ENCODE data around the gene TM7SF2.
A peak's percentile ranks its signal among the peaks of the same experiment; 100 is the strongest.

The TM7SF2 gene

GRCh38 chr11:65157336-65157735 is 45.7 kb downstream of the TM7SF2 start:
- no peak for DNase-seq (ENCODE audit: low spot score)

GRCh38 chr11:65159012-65159411 is 47.3 kb downstream of the TM7SF2 start:
- DNase-seq (ENCODE audit: low spot score), result peak; percentile 68

GRCh38 chr11:65160643-65161042 is 49.0 kb downstream of the TM7SF2 start:
- no peak for DNase-seq (ENCODE audit: low spot score)

- DNase-seq (ENCODE audit: low spot score), result no peak
Observed at GRCh38 chr11:65163684-65164083, 52.0 kb downstream of the TM7SF2 start.
